ENCODE results near the gene SEZ6.

Gene SEZ6, protein sequence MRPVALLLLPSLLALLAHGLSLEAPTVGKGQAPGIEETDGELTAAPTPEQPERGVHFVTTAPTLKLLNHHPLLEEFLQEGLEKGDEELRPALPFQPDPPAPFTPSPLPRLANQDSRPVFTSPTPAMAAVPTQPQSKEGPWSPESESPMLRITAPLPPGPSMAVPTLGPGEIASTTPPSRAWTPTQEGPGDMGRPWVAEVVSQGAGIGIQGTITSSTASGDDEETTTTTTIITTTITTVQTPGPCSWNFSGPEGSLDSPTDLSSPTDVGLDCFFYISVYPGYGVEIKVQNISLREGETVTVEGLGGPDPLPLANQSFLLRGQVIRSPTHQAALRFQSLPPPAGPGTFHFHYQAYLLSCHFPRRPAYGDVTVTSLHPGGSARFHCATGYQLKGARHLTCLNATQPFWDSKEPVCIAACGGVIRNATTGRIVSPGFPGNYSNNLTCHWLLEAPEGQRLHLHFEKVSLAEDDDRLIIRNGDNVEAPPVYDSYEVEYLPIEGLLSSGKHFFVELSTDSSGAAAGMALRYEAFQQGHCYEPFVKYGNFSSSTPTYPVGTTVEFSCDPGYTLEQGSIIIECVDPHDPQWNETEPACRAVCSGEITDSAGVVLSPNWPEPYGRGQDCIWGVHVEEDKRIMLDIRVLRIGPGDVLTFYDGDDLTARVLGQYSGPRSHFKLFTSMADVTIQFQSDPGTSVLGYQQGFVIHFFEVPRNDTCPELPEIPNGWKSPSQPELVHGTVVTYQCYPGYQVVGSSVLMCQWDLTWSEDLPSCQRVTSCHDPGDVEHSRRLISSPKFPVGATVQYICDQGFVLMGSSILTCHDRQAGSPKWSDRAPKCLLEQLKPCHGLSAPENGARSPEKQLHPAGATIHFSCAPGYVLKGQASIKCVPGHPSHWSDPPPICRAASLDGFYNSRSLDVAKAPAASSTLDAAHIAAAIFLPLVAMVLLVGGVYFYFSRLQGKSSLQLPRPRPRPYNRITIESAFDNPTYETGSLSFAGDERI

DNA sequence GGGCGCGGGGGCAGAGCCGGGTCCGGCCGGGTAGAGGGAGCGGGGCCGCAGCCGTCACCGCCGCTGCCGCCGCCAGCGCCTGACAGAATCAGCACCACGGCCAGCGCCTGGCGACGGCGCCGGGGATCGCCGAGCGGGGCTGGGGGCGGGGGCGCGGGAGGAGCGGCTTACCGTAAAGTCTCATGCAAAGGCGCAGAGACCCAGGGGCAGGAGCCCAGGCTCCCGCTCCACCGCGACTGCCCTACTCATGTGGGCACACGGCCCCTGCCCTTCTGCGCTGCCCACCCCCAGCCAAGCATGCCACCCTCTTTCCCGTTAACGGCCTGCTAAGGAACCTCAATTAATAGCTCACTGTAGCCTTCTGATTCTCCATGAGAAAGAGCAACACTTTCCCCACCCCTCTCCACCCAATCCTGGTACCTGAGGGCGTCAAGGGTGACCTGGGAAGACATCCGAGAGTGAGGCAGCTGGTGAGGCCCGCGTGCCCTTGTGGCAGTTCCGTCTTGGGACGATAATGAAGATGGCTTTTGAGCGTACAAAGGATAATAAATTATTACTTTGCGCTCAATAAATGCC lies at the start of gene SEZ6:
Gene SEZ6 (minus strand): TSS at position 98 of the 576 bp plus-strand sequence. CDS start 164 bp downstream, outside the sequence.
- DNase-seq: peak; percentile 34 to 51

DNA sequence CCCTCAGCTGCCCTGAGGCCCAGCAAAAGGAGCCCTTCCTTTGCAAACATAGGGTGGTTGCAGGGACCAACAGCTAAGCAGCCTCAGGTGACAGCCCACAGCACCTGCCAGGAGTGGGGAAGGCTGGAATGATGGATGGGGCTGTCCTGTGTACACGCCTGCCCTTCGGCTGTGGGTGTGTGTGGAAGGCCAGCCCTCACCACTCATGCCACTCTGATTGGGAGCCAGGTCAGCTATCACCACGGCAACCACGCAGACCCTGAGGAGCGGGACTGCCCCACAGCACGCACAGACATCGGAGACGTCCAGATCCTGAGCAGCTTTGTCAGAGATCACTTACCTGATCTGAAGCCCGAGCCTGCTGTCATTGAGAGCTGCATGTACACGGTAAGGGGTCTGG lies 49.0 kb upstream of the SEZ6 start:
- DNase-seq: no peak

DNA sequence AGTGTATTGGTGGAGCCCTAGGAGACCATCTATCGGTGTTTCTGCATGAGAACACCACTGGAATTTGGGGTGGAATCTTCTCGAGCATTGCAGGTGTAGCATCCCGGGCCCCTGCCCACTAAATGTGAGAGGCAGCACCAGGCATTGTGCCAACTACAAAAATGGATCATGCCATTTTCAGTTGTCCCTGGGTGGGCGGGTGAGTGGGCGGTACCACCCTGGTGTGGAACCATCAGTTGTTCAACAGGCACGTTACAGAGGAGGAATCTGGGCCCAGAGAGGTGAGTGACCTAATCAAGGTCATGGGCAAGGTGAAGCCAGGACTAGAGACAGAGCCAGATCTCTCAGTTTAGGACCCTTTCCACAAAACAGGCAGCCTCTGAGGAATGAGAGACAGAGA lies 45.9 kb upstream of the SEZ6 start:
- DNase-seq: no peak

DNA sequence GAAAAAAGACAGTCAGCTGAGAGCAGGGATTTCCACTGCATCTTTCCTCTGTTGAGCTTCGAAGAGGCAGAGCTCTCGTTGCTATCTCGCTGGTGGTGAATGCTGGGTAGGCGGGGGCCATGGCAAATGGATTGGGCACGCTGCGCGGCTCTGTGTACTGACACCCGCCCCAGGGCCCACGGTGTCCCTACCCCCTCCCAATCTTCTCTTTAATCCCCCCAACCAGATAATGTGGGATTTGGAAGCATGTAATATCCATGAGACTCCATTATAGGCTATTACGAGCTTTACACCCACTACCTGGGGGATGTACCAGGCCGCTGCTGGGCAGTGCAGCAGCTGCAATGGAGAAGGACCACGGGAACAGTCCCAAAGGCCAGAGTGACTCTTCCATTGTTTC lies 45.4 kb upstream of the SEZ6 start:
- no peak for DNase-seq

DNA sequence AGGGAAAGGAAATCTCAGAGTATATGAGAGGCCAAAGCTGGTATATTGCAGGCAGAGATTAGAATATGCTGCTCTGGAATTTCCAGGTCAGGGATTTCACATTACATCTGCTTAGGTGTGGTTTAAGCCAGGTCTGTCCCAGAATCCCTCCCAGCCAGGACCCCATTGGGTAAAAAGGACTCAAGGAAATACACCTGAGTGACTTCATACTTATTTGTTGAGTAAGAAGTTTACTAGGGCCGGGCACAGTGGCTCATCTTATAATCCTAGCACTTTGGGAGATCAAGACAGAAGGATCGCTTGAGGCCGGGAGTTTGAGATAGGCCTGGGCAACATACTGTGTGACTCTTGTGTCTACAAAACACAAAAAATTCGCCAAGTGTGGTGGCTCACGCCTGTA lies 44.3 kb upstream of the SEZ6 start:
- DNase-seq: no peak

DNA sequence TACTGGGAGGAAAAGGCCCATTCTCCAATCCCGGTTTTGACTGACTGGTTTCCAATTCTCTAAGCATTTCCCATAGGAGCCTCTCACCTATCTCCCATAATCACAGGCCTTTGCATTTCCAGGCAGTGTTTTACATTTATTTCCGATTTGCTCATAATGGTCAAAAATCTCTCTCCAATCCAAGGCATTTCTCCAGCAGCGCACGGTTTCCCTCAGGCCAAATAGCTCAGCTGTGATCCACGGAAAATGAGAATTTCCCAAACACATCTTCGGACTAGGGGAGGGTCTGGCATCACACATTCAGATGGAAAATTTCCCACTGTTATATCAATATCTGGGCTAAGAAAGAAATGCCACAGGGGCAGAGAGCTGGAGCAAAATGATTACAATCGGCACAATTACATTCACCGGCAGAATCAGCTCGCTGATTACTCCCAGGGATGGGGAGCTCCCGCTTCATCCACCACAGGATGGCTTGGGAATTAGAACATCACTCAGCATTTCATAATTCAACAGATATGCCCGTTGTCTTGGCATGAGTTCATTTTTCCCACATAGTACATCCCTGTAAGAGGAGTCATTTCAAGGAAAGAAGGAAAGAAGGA lies 43.8 kb upstream of the SEZ6 start:
- DNase-seq: no peak

DNA sequence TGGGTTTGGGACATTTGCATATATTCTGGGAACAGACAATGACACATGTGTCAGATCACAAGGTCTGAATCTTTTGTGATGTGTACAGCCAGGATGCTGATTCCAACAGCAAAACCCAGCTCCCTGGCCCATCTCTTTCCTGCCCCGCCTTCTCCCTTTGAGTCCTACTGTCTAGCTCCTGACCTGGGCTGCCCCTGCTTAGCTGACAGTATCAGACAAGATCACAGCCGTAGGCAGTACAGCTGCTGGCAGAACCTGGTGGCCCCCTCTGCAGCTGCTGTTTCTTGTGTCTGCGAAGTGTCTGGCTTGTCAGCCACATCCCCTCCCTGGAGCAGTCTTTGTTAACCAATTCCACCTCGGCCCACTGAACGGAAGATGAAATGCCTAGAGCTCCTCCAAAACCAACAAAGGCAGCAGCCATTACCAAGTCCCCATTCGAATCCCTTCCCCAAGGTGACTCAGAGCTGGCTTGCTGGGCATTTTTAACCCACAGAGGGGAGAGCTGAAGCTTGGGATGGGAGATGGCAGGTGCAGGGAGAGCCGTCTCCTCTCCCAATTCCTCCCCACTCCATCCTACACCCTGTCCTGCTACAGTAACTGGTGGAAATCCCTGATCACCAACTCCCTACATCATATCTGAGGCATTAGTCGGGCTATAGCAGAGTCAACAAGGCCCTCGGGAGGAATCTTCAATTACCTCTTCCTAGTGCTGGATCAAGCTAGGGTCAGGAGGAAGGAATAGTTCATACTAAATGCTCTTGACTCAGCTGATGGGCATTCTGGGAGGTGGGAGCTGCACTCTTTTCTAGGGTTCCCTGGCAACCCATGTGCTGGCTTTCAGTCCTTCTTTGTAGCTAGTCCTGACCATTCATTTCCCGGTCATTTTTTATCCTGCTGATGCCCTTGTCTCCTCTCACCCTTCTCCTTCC lies 42.9 kb upstream of the SEZ6 start:
- no peak for DNase-seq

DNA sequence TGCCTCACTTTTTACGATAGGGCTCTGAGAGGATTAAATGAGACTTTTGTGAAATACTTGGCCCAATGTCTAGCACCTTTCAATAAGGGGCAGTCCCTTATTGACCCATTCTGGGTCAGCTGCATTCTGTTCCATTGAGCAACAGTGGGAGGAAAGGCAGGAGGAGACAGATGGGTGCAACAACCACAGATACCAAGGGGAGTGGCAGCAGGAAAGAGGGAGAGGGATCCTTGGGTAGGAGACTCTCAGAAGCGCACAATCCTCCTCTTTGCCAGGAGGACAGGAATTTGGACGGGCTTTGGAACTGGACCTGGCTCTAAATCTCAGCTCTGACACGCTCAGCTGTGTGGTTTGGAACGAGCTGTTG lies 40.6 kb upstream of the SEZ6 start:
- no peak for DNase-seq

DNA sequence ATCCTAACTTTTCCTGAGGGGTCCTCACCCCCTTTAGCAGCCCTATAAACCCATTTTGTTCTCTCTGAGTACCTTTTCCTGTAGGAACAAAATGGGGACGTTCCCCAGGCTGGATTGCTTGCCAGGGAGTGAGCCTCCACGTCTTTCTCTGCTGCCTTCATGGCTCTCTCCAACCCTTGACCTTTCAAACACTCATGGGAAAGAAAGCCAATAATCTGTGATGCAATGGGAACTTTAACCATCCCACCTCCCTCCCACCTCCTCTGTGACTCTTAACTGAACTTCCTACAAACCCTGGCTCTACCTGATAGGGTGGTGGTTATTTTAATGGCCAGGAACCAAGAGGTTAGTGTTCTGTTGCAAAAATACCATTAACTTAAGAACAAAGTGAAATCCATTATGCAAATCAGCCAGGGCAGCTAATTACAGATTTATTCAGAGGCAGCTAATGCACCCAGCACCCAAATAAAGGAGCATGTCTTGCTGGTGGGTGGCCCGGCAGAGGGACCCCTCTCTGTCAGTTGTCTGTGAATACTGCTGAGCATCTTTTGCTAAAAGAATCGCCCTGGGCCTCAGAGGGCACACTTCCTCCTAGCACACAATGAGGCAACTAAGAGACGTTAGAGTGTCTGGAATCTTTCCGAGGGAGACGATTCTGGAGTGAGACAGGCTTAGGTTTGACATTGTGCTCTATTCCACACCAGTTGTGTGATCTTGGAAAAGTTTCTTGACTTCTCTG lies 40.1 kb upstream of the SEZ6 start:
- no peak for DNase-seq

DNA sequence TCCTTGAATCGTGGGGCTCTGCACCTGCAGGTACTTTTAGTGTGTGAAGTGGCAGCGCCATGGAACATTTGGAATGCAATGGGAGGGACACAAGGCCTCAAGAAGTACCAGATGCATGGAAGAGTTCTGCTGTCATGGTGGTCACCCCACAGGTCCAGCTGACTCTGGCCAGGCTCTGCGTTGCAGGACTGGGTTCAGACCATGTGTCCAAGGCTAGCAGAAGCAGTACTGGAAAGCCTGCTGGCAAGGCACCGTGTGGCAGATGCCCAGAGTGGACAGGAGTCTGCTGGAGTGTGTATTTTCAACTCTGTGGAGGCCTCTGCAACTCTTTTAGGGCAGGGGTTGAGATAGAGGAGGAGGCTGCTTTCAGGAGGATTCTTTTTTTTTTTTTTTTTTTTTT lies 39.2 kb upstream of the SEZ6 start:
- DNase-seq: no peak

DNA sequence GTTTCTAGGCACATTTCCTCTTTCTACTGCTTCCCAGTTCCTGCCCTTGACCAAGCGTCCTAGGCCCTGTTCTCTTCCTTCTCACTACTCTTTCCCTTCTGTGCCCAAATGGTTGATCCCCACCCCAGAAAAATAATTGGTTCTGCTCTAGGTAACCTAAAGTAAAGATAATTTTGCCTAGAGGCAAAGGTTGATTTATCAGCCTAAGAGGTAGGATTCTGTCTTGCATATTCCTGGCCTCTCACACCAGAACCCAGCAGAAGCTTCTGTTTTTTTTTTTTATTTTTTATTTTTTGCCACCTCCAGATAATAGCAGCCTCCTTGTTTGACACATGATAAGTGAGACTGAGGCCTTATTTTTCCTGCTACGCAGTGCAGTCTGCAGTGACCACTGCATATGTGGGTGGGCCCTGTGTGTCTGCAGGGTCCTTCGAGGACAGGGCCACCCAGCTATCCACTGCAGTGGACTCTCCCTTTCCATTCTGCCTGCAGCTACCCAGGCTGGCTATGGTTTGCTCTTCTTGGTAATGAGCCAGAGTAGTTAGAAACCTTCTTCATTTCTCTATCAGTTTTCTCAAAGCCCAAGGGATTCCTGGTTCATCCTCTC lies 37.8 kb upstream of the SEZ6 start:
- DNase-seq: no peak

DNA sequence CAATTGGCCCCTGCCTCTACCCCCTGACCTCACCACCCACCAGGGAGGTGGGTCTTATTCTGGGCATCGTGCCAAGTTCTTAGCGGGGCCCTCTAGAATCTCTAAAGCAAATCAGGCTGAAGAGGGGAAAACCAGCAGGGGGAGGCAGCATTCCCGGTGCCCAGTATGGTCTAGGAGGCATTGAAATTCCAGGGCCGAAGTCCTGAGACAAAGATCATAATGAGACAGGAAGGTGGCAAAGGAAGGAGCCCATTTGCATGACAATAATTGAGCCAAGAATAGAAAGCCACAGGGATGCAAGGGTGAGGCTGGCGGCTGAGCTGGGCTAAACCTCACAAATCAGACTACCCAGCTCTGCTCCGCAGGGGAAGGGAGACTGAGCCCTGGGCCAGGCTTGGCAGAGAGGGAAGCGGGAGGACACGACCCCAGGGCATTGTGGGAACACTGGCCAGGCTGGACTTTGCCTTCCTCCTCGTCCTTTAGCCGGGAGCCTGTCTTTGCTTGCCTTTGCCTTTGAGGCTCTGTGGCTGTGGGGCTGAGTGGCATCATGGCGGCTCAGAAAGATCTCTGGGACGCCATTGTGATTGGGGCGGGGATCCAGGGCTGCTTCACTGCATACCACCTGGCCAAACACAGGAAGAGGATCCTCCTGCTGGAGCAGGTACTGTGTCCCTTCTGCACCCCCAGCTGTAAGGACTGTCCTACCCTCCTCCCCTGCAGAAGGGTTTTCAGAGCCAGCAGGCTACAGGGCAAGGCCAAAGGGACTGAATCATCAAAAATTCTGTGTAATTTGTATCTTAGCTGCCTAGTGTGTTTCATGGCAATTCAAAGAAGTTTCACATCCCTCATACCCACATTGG lies 37.1 kb upstream of the SEZ6 start, which contains the start of gene PIPOX:
Gene PIPOX (plus strand): TSS at position 463 of the 860 bp plus-strand sequence. CDS start 85 bp downstream, at position 548.
- peak; percentile 9 to 13 for DNase-seq

DNA sequence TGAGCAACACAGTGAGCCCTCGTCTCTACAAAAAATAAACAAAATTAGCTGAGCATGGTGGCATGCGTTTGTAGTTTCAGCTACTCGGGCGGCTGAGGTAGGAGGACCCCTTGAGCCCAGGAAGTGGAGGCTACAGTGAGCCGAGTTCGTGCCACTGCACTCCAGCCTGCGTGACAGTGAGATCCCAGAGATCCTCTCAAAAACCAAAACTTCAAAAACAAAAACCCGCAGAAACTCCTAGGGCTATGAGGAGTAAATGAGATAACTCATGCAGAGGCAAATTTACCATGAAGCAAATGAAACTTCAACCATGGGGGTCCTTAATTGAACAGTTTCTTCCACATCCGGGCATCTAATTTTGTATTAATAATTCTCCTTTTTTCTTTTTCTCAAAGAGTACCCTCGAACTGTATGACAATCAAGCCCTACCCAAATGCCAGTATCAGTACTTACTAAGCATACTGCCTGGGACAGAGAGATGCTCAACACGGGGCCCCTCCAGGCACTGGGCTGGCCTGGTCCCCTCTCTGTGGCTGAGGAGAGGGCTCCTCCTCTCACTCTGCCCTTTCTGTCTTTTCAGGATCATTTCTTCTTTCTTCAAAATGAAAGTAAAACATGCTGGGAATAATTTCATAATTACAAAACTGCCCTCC lies 36.3 kb upstream of the SEZ6 start:
- DNase-seq: no peak

DNA sequence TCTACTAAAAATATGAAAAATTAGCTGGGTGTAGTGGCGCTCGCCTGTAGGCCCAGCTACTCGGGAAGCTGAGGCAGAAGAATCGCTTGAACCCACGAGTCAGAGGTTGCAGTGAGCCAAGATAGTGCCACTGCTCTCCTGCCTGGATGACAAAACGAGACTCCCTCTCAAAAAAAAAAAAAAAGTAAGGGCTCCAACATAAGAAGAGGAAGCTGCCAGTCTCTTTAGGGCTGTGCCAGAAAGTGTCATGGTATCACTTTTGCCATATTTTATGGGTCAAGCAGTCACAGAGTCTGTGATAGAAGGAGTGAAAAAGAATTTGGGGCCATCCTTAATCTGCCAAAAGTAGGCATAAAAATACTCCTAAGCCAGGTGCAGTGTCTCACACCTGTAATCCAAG lies 35.7 kb upstream of the SEZ6 start:
- no peak for DNase-seq

DNA sequence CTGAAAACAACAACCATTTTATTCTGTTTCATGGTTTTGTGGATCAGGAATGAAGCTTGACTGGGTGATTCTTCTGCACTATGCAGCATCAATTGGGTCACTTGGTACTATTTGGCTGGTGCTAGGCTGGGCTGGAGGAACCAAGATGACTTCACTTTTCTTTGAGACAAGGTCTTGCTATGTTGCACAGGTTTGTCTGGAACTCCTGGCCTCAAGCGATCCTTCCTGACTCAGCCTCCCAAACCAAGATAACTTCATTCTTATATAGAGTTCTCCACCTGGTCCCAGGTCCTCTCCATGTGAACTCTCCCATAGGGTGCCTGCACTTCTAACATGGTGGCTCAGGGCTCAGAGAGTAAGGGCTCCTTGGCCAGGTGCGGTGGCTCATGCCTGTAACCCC lies 35.3 kb upstream of the SEZ6 start:
- DNase-seq: no peak

DNA sequence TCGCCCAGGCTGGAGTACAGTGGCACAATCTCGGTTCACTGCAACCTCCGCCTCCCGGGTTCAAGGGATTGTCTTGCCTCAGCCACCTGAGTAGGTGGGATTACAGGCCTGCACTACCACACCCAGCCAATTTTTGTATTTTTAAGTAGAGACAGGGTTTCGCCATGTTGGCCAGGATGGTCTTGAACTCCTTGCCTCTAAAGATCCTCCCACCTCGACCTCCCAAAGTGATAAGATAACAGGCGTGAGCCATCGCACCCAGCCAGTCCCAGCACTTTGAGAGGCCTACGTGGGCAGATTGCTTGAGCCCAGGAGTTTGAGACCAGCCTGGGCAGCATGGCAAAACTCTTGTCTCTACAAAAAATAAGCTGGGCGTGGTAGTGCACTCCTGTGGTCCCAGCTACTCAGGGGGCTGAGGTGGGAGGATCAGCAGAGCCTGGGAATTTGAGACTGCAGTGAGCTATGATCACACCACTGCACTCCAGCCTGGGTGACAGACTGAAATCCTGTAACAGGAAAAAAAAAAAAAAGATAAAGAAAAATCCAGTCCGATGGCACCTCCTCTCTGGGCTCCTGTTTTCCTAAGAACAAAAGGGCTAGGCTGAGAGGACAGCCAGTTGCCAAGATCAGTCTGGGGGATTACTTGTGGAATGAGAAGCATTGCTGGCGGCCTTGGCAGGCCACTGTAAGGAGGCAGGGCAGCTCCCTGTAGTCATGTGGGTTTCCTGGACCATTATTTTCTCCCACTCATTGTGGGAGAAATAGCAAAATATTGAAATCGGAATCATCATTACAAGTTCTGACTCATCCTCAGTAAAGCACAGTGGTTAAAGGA lies 34.1 kb upstream of the SEZ6 start:
- DNase-seq: no peak

DNA sequence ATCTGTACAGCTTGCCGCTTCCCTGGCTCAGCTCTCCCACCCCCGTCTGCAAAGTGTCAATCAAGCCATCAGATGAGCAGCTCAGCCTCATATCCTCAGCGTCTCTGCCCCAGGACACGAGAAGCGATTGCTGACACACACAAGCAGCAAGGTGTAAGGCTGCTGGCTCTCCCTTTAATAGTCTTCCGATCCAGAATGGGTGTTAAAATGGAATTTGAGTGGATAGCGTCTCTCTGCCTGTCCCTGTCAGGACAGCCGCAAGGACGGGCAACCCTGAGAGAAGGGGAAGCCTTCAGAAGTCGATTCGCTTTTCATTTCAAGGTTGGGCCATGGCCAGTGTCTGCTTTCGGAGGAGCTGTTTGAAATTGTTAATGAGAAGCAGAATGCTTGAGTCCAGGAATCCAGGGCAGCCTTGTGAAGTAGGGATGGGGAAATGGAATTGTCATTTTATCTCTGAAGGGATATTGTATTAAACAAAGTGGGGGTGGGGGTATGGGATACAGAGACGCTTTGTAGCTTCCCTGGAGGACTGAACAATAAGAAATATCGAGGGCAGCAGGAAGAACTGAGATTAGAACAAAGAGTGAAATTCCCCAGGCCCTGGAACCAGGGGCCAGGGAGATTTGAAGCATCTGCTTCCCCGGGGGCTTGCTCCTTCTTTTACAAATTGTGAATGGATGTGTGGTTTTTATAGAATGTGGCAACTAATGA lies 32.4 kb upstream of the SEZ6 start:
- no peak for DNase-seq

DNA sequence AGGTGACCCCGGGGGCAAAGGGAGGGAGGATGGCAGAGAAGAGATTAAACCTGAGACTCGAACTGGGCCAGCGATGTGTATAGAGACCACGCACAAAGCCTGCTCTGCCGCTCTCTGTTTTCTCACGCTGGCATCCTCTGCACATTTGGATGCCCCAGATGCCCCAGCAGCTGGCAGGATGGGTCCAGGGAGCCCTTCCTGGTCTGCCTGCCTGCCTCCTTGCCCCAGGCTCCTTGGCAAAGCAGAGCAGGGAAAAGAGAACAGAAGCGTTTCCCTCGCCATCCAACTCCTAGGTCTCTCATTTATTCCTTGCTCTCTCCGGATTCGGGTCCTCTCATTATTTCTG lies 31.9 kb upstream of the SEZ6 start:
- no peak for DNase-seq

Data from CD4-positive, alpha-beta T cell treated with Interferon alpha-2 for 1 hour (primary cell).